GM19193 (cell line): Measurements from ENCODE around the gene AKT1.

Source experiments
- POLR2A ChIP-seq: IDR thresholded peaks from 4 replicates; pipeline ENCODE4 v1.6.1; 2011; ENCODE audit not compliant: insufficient read depth, insufficient read length; ENCODE audit errors: extremely low read depth

AKT1 gene

GRCh38 chr14:104804481-104805325 lies 9.2 kb upstream of the AKT1 start:
- no peak for TF ChIP-seq POLR2A

DNA sequence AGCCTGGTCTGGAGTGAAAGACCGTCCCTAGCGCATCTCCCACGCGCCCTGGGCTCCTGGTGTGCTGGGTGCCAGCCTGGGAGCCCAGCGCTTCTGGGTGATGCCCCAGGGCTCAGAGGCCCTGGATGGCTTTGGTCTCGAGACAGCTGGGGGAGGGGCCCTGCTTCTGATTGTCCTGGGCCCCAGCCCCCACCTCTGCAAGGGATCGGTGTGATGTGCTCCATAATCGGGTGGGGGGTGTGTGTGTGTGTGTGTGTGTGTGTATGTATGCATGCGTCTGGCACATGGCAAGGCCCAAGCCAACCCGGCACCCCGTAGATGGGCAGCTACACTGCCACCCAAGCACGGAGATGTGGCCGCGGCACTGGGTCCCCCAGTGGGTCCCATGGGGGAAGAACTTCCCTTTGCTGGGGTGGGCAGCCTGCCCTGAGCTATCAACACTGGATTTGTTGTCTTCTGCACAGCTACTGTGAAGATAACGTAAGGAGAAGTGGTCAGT lies 8.4 kb upstream of the AKT1 start:
- no peak for TF ChIP-seq POLR2A

GRCh38 chr14:104803280-104803911 lies 7.8 kb upstream of the AKT1 start:
- no peak for TF ChIP-seq POLR2A

- TF ChIP-seq POLR2A = no peak
Measured at GRCh38 chr14:104802394-104803184, 7.0 kb upstream of the AKT1 start.

GRCh38 chr14:104801520-104802393 lies 6.2 kb upstream of the AKT1 start:
- no peak for TF ChIP-seq POLR2A

GRCh38 chr14:104800771-104801519 lies 5.4 kb upstream of the AKT1 start, which contains the start of gene ZBTB42:
Gene ZBTB42 (plus strand): TSS chr14:104801101. CDS start chr14:104801198, 97 bp downstream.
- TF ChIP-seq POLR2A = no peak

GRCh38 chr14:104800015-104800770 lies 4.6 kb upstream of the AKT1 start:
- no peak for TF ChIP-seq POLR2A

GRCh38 chr14:104799244-104800014 lies 3.9 kb upstream of the AKT1 start:
- TF ChIP-seq POLR2A = no peak

DNA sequence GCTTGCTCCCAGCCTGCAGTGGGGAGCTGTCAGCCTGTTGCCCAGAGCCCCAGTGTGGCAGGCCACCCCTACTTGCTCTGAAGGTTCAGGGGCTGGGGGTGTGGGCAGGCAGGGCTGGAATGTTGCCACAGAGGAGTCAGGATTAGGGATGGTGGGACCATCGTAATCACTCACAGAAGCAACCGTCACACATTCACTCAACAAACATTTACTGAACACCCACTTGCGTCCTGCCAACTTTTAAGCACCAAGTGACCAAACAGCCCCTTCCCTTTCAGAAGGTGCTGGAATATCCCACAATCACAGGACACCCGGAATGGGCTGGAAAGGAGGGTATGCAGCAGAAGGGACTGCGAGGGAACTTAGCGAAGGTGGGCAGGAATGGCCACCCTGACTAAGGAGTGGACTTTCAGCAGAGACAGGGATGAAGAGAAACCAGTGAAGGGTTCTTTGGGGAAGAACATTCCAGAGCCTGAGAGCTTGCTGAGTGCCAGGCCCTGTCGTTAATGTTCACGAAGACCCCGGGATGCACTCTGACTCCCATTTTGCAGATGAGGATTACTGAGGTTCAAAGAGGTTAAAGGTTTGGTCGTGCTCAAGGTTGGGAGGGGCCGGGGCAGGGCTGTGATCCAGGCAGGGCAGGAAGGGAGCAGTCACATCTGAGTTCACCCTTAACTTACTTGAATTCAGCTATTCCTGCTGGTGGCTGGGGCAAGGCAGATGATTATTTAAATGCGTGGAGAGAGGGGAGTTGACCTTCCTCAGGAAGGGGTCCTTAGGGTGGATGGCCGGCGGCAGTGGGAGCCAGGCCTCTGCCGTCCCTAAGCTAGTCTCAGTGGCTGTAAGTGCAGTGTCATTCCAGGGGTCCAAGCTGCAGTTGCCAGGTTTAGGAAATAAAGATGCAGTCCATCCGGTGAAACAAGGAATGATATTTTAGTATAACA lies 3.0 kb upstream of the AKT1 start:
- no peak for TF ChIP-seq POLR2A

DNA sequence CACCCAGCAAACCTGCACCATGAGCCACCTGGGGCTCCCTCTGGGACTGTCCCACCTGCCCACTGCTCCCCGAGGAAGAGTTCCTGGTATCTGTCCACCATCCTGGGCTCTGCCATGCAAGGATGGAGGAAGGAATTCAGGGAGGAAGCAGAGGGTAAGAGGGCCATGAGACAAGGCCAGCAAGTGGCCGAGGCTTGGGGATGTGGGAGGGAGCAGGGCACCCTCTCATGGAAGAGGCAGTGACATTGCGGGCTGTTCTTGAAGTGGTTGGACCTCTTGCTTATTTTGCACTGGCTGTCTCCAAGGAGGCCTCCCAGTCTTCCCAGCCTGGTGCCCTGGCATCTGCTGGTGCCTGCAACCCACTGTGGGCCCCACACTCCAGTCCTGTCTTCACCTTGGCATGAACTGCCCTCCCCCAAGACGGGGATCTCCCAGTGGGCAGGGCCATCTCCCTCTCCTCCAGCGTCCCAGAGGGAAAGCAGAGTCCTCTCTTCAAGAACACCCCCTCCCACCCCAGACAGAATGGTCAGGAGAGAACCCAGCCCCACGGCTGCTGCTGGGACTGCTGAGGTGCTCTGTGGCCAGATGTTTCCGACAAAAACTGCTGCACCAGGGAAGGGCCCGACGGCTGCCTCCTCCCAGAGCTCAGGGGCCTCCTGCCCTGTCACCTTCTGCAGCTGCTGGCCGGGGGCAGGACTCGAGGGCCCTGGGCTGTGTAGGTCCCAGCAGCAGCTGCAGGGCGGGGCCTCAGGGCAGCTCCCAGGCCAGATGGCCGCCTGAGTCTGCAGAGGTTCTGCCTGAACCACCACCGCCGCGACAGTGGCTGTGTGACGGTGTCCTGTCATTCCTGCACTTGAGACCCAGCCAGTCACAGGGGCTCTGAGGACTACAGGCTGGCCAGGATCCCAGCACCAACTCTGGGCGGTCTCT lies 1.8 kb upstream of the AKT1 start:
- TF ChIP-seq POLR2A = no peak

GRCh38 chr14:104796687-104797081 lies 1.1 kb upstream of the AKT1 start:
- no peak for TF ChIP-seq POLR2A
